ENCODE results near the gene PLCB4. TPM values are rescaled to one million over a fixed set of nuclear protein-coding genes. Genes with fewer than 3 reads are reported as not detected.

PLCB4 gene
- polyA plus RNA-seq, 1 experiment, result 8.8 TPM

GRCh38 chr20:9388160-9388812, 319.4 kb downstream of the PLCB4 start:
- CTCF ChIA-PET, result no interaction called here
- POLR2A ChIA-PET, result interaction anchor here (0.9 kb wide), 1 partner anchor 9 kb away, joined by 3 read pairs; no protein-coding TSS in a partner anchor
- TF ChIP-seq CTCF (IDR thresholded peaks at IDR 0.05; ENCODE audit: insufficient read depth, low read depth, low read length), result no peak
- DNase-seq (ENCODE audit: low read depth), result no peak
- H3K4me3 ChIP-seq (ENCODE audit: low read depth, low read length), result no peak overlapping the region
- no peaks in the 10 kb centered on the region for H3K27me3 ChIP-seq (ENCODE audit: control insufficient read depth, insufficient read depth, low read length)
- no peaks in the 10 kb centered on the region for H3K36me3 ChIP-seq (ENCODE audit: control insufficient read depth, insufficient read depth, low read length)

GRCh38 chr20:9388813-9389161, 319.9 kb downstream of the PLCB4 start:
- no peak for DNase-seq (ENCODE audit: low read depth)
- H3K27me3 ChIP-seq (ENCODE audit: control insufficient read depth, insufficient read depth, low read length), result no peaks in the 10 kb centered on the region
- no peak overlapping the region for H3K4me3 ChIP-seq (ENCODE audit: low read depth, low read length)
- POLR2A ChIA-PET, result no interaction called here
- H3K36me3 ChIP-seq (ENCODE audit: control insufficient read depth, insufficient read depth, low read length), result no peaks in the 10 kb centered on the region
- CTCF ChIA-PET, result no interaction called here
- TF ChIP-seq CTCF (IDR thresholded peaks at IDR 0.05; ENCODE audit: insufficient read depth, low read depth, low read length), result no peak

GRCh38 chr20:9389346-9389745, 320.5 kb downstream of the PLCB4 start:
- CTCF ChIA-PET, result no interaction called here
- POLR2A ChIA-PET, result no interaction called here
- no peak for TF ChIP-seq CTCF (IDR thresholded peaks at IDR 0.05; ENCODE audit: insufficient read depth, low read depth, low read length)
- no peaks in the 10 kb centered on the region for H3K27me3 ChIP-seq (ENCODE audit: control insufficient read depth, insufficient read depth, low read length)
- no peaks in the 10 kb centered on the region for H3K36me3 ChIP-seq (ENCODE audit: control insufficient read depth, insufficient read depth, low read length)
- H3K4me3 ChIP-seq (ENCODE audit: low read depth, low read length), result no peak overlapping the region
- no peak for DNase-seq (ENCODE audit: low read depth)

- ChIA-PET CTCF (interaction anchor here (0.7 kb wide), 1 partner anchor 640 kb away, joined by 3 read pairs; no protein-coding TSS in a partner anchor), POLR2A (no interaction called here)
- no peak for DNase-seq (ENCODE audit: low read depth)
- no peak for TF ChIP-seq CTCF (IDR thresholded peaks at IDR 0.05; ENCODE audit: insufficient read depth, low read depth, low read length)
- Histone ChIP-seq H3K36me3 (ENCODE audit: control insufficient read depth, insufficient read depth, low read length) (peaks cover 2% of the 10 kb centered on the region; the same call in 1 of the 2 replicates), H3K27me3 (ENCODE audit: control insufficient read depth, insufficient read depth, low read length) (no peaks in the 10 kb centered on the region), H3K4me3 (ENCODE audit: low read depth, low read length) (no peak overlapping the region)
Measured at GRCh38 chr20:9390441-9390840, 321.6 kb downstream of the PLCB4 start.

- no peaks in the 10 kb centered on the region for H3K27me3 ChIP-seq (ENCODE audit: control insufficient read depth, insufficient read depth, low read length)
- POLR2A ChIA-PET, result no interaction called here
- CTCF ChIA-PET, result interaction anchor here (0.6 to 3.2 kb wide), 31 partner anchors 8 to 643 kb away, joined by 3 to 18 read pairs (median 5); no protein-coding TSS in a partner anchor
- DNase-seq (ENCODE audit: low read depth), result no peak
- peaks cover 2% of the 10 kb centered on the region for H3K36me3 ChIP-seq (ENCODE audit: control insufficient read depth, insufficient read depth, low read length)
- peak; percentile 91 for TF ChIP-seq CTCF (IDR thresholded peaks at IDR 0.05; ENCODE audit: insufficient read depth, low read depth, low read length)
- H3K4me3 ChIP-seq (ENCODE audit: low read depth, low read length), result no peak overlapping the region
Measured at GRCh38 chr20:9392892-9393857, 324.3 kb downstream of the PLCB4 start.

Measured in BJ (cell line).